Measurements from ENCODE around the gene NARS2. TPM values are rescaled to one million over a fixed set of nuclear protein-coding genes. Genes with fewer than 3 reads are reported as not detected.
"Not testable (repeated sequence)": the region's sequence is repeated elsewhere in the genome, so short reads cannot be mapped to it uniquely, and the experiment has no call there.

Gene NARS2
- total RNA-seq, 6 donors from 2014 or later = 7.7 to 45.1 (median 15.5) TPM

- no peaks in the 10 kb centered on the region for H3K9me3 ChIP-seq
- H3K4me1 ChIP-seq = no peaks in the 10 kb centered on the region
- H3K4me3 ChIP-seq = no peak overlapping the region
- 78 to 80% methylated on average over 6 of the region's 6 CpGs for WGBS, 2 donors
- no peak overlapping the region for H3K27ac ChIP-seq
- DNase-seq = no peak
- ATAC-seq (ENCODE audit: low FRiP score in 2 of 2) = no peak
- no peak for TF ChIP-seq POLR2AphosphoS5 (IDR thresholded peaks at IDR 0.05)
- TF ChIP-seq EP300 (IDR thresholded peaks at IDR 0.05) = no peak
- TF ChIP-seq, protein P1, sequence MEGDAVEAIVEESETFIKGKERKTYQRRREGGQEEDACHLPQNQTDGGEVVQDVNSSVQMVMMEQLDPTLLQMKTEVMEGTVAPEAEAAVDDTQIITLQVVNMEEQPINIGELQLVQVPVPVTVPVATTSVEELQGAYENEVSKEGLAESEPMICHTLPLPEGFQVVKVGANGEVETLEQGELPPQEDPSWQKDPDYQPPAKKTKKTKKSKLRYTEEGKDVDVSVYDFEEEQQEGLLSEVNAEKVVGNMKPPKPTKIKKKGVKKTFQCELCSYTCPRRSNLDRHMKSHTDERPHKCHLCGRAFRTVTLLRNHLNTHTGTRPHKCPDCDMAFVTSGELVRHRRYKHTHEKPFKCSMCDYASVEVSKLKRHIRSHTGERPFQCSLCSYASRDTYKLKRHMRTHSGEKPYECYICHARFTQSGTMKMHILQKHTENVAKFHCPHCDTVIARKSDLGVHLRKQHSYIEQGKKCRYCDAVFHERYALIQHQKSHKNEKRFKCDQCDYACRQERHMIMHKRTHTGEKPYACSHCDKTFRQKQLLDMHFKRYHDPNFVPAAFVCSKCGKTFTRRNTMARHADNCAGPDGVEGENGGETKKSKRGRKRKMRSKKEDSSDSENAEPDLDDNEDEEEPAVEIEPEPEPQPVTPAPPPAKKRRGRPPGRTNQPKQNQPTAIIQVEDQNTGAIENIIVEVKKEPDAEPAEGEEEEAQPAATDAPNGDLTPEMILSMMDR (IDR thresholded peaks at IDR 0.05) = no peak
- no peak for TF ChIP-seq POLR2A (IDR thresholded peaks at IDR 0.05)
- no peaks in the 10 kb centered on the region for H3K27me3 ChIP-seq
- H3K36me3 ChIP-seq = no peaks in the 10 kb centered on the region
Measured at GRCh38 chr11:78526497-78527146, 48.0 kb downstream of the NARS2 start.

DNA sequence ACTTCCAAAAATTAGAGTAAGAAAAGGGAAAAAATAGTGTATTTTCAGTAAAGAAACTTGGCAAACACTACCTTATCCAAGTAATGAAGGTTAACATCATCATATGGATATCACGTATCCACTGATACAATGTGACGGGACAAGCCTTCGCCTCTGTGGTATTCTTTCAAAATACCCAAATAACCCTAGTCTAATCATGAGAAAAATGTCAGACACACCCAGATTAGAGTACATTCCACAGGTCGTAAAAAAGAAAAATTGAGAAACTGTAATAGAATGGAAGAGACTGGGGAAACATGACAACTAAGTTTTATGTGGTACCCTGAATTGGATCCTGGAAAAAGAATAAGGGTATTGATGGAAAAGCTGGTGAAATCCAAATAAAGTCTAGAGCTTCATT, 48.9 kb downstream of the NARS2 start:
- WGBS, 2 donors = 89% methylated on average over 4 of the region's 4 CpGs
- DNase-seq (no peak), ATAC-seq (ENCODE audit: low FRiP score in 2 of 2) (no peak)
- Histone ChIP-seq H3K36me3 (no peaks in the 10 kb centered on the region), H3K4me3 (no peak overlapping the region), H3K27me3 (no peaks in the 10 kb centered on the region), H3K4me1 (no peaks in the 10 kb centered on the region), H3K9me3 (no peaks in the 10 kb centered on the region), H3K27ac (no peak overlapping the region)
- no peak for TF ChIP-seq POLR2AphosphoS5 (IDR thresholded peaks at IDR 0.05)

DNA sequence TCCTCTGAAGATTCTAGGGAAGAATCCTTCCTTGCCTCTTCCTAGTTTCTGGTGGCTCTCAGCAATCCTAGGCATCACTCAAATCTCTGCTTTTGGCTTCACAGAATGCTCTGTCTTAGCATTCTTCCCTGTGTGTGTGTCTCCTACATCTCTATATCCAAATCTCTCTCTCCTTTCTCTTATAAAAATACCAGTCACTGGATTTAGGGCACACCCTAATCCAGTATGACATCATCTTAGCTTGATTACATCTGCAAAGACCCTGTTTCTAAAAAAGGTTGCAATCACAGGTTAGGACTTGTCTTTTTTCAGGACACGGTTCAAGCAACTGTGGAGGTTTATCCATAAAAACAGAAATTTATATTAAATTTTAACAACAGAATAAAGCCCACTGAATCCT, 54.4 kb downstream of the NARS2 start:
- 95 to 97% methylated on average over 1 of the region's 1 CpG for WGBS, 2 donors
- TF ChIP-seq POLR2A (IDR thresholded peaks at IDR 0.05) = no peak
- TF ChIP-seq, protein P1 (IDR thresholded peaks at IDR 0.05) = no peak
- TF ChIP-seq POLR2AphosphoS5 (IDR thresholded peaks at IDR 0.05) = no peak
- TF ChIP-seq EP300 (IDR thresholded peaks at IDR 0.05) = no peak
- H3K4me1 ChIP-seq = no peaks in the 10 kb centered on the region

DNA sequence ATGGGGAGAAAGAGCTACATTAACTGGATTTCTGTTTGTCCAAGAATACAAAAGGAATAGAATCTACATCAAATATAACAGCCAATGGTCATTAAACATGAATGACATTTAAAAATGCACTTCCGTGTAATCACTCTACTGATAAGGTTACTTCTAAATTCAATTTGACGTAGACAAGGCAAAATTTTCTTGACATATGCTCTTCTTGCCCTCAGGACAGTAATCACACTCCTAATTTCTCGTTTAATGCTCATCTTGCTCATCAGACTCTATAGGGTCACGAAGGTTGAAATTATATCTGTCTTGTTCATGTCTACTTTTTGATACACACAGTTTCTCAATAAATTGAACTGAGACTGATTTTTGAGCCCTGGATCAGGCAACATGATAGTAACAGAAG, 58.4 kb downstream of the NARS2 start:
- 93 to 99% methylated on average over 4 of the region's 4 CpGs for WGBS, 2 donors
- Histone ChIP-seq H3K9me3 (no peaks in the 10 kb centered on the region), H3K4me3 (no peak overlapping the region)

More for the DNA sequence above, 54.4 kb downstream of the NARS2 start:
- Histone ChIP-seq H3K9me3 (no peaks in the 10 kb centered on the region), H3K4me3 (no peak overlapping the region), H3K27ac (no peak overlapping the region), H3K27me3 (no peaks in the 10 kb centered on the region), H3K36me3 (no peaks in the 10 kb centered on the region)
- ATAC-seq (ENCODE audit: low FRiP score in 2 of 2) = no peak
- DNase-seq = no peak

GRCh38 chr11:78514922-78515502, 59.7 kb downstream of the NARS2 start:
- Histone ChIP-seq H3K4me3 (no peak overlapping the region), H3K9me3 (peaks cover 0 to 3% (median 0%) of the 10 kb centered on the region in 4 donors), H3K36me3 (no peaks in the 10 kb centered on the region), H3K27ac (no peak overlapping the region), H3K4me1 (no peaks in the 10 kb centered on the region), H3K27me3 (no peaks in the 10 kb centered on the region)
- TF ChIP-seq, protein P1 (IDR thresholded peaks at IDR 0.05) = no peak
- no peak for TF ChIP-seq POLR2AphosphoS5 (IDR thresholded peaks at IDR 0.05)
- no peak for TF ChIP-seq POLR2A (IDR thresholded peaks at IDR 0.05)
- no peak for TF ChIP-seq EP300 (IDR thresholded peaks at IDR 0.05)
- ATAC-seq (ENCODE audit: low FRiP score in 2 of 2) = no peak
- DNase-seq = no peak
- WGBS, 2 donors = 72 to 73% methylated on average over 4 of the region's 4 CpGs

More for the DNA sequence above, 58.4 kb downstream of the NARS2 start:
- no peak overlapping the region for H3K27ac ChIP-seq
- no peak for ATAC-seq (ENCODE audit: low FRiP score in 2 of 2)
- H3K4me1 ChIP-seq = no peaks in the 10 kb centered on the region
- TF ChIP-seq EP300 (IDR thresholded peaks at IDR 0.05) = no peak
- TF ChIP-seq POLR2A (IDR thresholded peaks at IDR 0.05) = no peak
- TF ChIP-seq POLR2AphosphoS5 (IDR thresholded peaks at IDR 0.05) = no peak
- TF ChIP-seq, protein P1 (IDR thresholded peaks at IDR 0.05) = no peak
- H3K36me3 ChIP-seq = no peaks in the 10 kb centered on the region
- no peak for DNase-seq
- H3K27me3 ChIP-seq = no peaks in the 10 kb centered on the region

- ATAC-seq (ENCODE audit: low FRiP score in 2 of 2); H3K36me3 ChIP-seq; H3K27me3 ChIP-seq; H3K27ac ChIP-seq; H3K4me1 ChIP-seq; DNase-seq; H3K4me3 ChIP-seq; H3K9me3 ChIP-seq: not testable (repeated sequence)
- WGBS, 2 donors = 93 to 98% methylated on average over 5 of the region's 5 CpGs
Measured at GRCh38 chr11:78513085-78513484, 61.6 kb downstream of the NARS2 start.
